Mesenchymal stem cell (in vitro differentiated cells and primary cell): ENCODE measurements around the gene CES1.
A peak's percentile ranks its signal among the peaks of the same experiment; 100 is the strongest.

Experiments used
- DNase-seq: peaks from one replicate; pipeline ENCODE4 v3.0.0-alpha.2; 2013
- H2AFZ ChIP-seq: one replicate; pipeline ENCODE4 v1.6.1; 2013; ENCODE audit warnings: low read depth, mild to moderate bottlenecking, control low read depth, inconsistent platforms, low read length, moderate library complexity
- H2AK5ac ChIP-seq: 2 replicates; pipeline ENCODE4 v1.6.1; 2013; ENCODE audit warnings: low read length, moderate library complexity, mild to moderate bottlenecking, inconsistent platforms; ENCODE audit not compliant: severe bottlenecking
- H2BK120ac ChIP-seq: one replicate; pipeline ENCODE4 v1.6.1; 2013; ENCODE audit warnings: low read depth, mild to moderate bottlenecking, inconsistent platforms, low read length, moderate library complexity
- H2BK12ac ChIP-seq, 2 experiments: one replicate each; pipeline ENCODE4 v1.6.1; 2013; ENCODE audit warnings: inconsistent platforms in 2 of 2, low read length in 2 of 2, mild to moderate bottlenecking in 2 of 2, moderate library complexity in 2 of 2, control low read depth in 1 of 2
- H2BK15ac ChIP-seq: one replicate; pipeline ENCODE4 v1.6.1; 2013; ENCODE audit warnings: mild to moderate bottlenecking, low read depth, inconsistent platforms; ENCODE audit not compliant: poor library complexity, severe bottlenecking
- H2BK5ac ChIP-seq: 2 replicates; pipeline ENCODE4 v1.6.1; 2013; ENCODE audit warnings: low read depth, mild to moderate bottlenecking, low read length, control low read depth, inconsistent platforms; ENCODE audit not compliant: poor library complexity, severe bottlenecking
- H3K14ac ChIP-seq, 2 experiments: one replicate each; pipeline ENCODE4 v1.6.1; 2013; ENCODE audit warnings: inconsistent platforms in 2 of 2, low read length in 2 of 2, control low read depth in 1 of 2, mild to moderate bottlenecking in 1 of 2, moderate library complexity in 1 of 2
- H3K18ac ChIP-seq, 2 experiments: one replicate each; pipeline ENCODE4 v1.6.1; 2013; ENCODE audit warnings: inconsistent platforms in 2 of 2, low read length in 2 of 2, control low read depth in 1 of 2, low read depth in 1 of 2, mild to moderate bottlenecking in 1 of 2
- H3K23ac ChIP-seq, 2 experiments: one replicate each; pipeline ENCODE4 v1.6.1; 2013; ENCODE audit warnings: inconsistent platforms in 2 of 2, low read length in 2 of 2, mild to moderate bottlenecking in 2 of 2, moderate library complexity in 2 of 2, control low read depth in 1 of 2
- H3K27ac ChIP-seq: 2 replicates; pipeline ENCODE4 v1.5.1; 2013; ENCODE audit warnings: mild to moderate bottlenecking, moderate library complexity, low read length, control low read depth, inconsistent platforms; ENCODE audit not compliant: poor library complexity, severe bottlenecking
- H3K27me3 ChIP-seq, 2 experiments: 2 replicates each; pipeline versions ENCODE4 v1.6.1 to v1.7.0; 2013; ENCODE audit warnings: low read length in 2 of 2, mild to moderate bottlenecking in 2 of 2, moderate library complexity in 2 of 2, control low read depth in 1 of 2, inconsistent platforms in 1 of 2; ENCODE audit not compliant: control insufficient read depth in 1 of 2, insufficient read depth in 1 of 2
- H3K36me3 ChIP-seq, 2 experiments: 2 replicates each; pipeline versions ENCODE4 v1.6.1 to v1.7.0; 2013; ENCODE audit warnings: low read length in 2 of 2, control low read depth in 1 of 2, inconsistent platforms in 1 of 2, low read depth in 1 of 2, mild to moderate bottlenecking in 1 of 2; ENCODE audit not compliant: insufficient read depth in 2 of 2, control insufficient read depth in 1 of 2
- H3K4ac ChIP-seq, 2 experiments: one replicate each; pipeline ENCODE4 v1.6.1; 2013; ENCODE audit warnings: inconsistent platforms in 2 of 2, low read length in 2 of 2, mild to moderate bottlenecking in 2 of 2, moderate library complexity in 2 of 2, control low read depth in 1 of 2, low read depth in 1 of 2
- H3K4me1 ChIP-seq: 2 replicates; pipeline ENCODE4 v1.6.1; 2013; ENCODE audit warnings: low read depth, low read length, control low read depth; ENCODE audit not compliant: control insufficient read depth, insufficient read depth
- H3K4me2 ChIP-seq: 2 replicates; pipeline ENCODE4 v1.6.1; 2013; ENCODE audit warnings: low read length, mild to moderate bottlenecking, inconsistent platforms; ENCODE audit not compliant: poor library complexity, severe bottlenecking
- H3K4me3 ChIP-seq, 2 experiments: 2 replicates each; pipeline versions ENCODE4 v1.5.1 to v1.7.0; 2013; ENCODE audit warnings: low read length in 2 of 2, mild to moderate bottlenecking in 2 of 2, control low read depth in 1 of 2, low read depth in 1 of 2; ENCODE audit not compliant: insufficient read depth in 1 of 2
- H3K79me1 ChIP-seq: replicated peaks from 2 replicates; pipeline ENCODE4 v1.6.1; 2013; ENCODE audit warnings: mild to moderate bottlenecking, control low read depth, low read length, inconsistent platforms; ENCODE audit not compliant: poor library complexity, severe bottlenecking
- H3K9ac ChIP-seq: 2 replicates; pipeline ENCODE4 v1.7.0; 2013; ENCODE audit warnings: mild to moderate bottlenecking, low read length, moderate library complexity
- H3K9me3 ChIP-seq: 2 replicates; pipeline ENCODE4 v1.7.0; 2013; ENCODE audit warnings: mild to moderate bottlenecking, low read length; ENCODE audit not compliant: control insufficient read depth
- H4K8ac ChIP-seq: one replicate; pipeline ENCODE4 v1.6.1; 2013; ENCODE audit warnings: inconsistent platforms, mild to moderate bottlenecking, low read length, moderate library complexity
- H4K91ac ChIP-seq: one replicate; pipeline ENCODE4 v1.6.1; 2013; ENCODE audit warnings: mild to moderate bottlenecking, low read length, inconsistent platforms
- WGBS: methylation state at CpG from one replicate; pipeline ENCODE4 v1.1.7; 2013; ENCODE audit warnings: mixed read lengths; 5-methylcytosine and 5-hydroxymethylcytosine counted together

Gene CES1

GRCh38 chr16:55775857-55776256 is 57.0 kb downstream of the CES1 start:
- H3K4me3 ChIP-seq, result no peak overlapping the region

GRCh38 chr16:55773859-55774549 is 58.9 kb downstream of the CES1 start:
- Histone ChIP-seq H2BK15ac (no peak overlapping the region), H4K91ac (no peak overlapping the region), H3K4me3 (no peak overlapping the region), H2AK5ac (no peak overlapping the region), H2BK5ac (no peak overlapping the region), H2BK12ac (no peak overlapping the region), H3K27me3 (no peaks in the 10 kb centered on the region), H2BK120ac (no peak overlapping the region), H3K9ac (no peak overlapping the region), H3K27ac (no peak overlapping the region), H3K14ac (no peak overlapping the region), H3K23ac (no peak overlapping the region), H3K36me3 (no peaks in the 10 kb centered on the region), H4K8ac (no peak overlapping the region), H3K4ac (no peak overlapping the region), H2AFZ (no peak overlapping the region), H3K4me1 (no peaks in the 10 kb centered on the region), H3K79me1 (no peaks in the 10 kb centered on the region), H3K4me2 (no peak overlapping the region), H3K9me3 (no peaks in the 10 kb centered on the region), H3K18ac (no peak overlapping the region)
- 77% methylated on average over 14 of the region's 14 CpGs for WGBS
- DNase-seq, result no peak

More at GRCh38 chr16:55775857-55776256, 57.0 kb downstream of the CES1 start:
- Histone ChIP-seq H2BK12ac (no peak overlapping the region), H4K91ac (no peak overlapping the region), H2BK5ac (no peak overlapping the region), H3K4me1 (no peaks in the 10 kb centered on the region), H3K9ac (no peak overlapping the region), H2AK5ac (no peak overlapping the region), H3K14ac (no peak overlapping the region), H4K8ac (no peak overlapping the region), H2BK120ac (no peak overlapping the region), H3K36me3 (no peaks in the 10 kb centered on the region), H2BK15ac (no peak overlapping the region), H3K27ac (no peak overlapping the region), H3K4ac (no peak overlapping the region), H3K27me3 (no peaks in the 10 kb centered on the region), H3K18ac (no peak overlapping the region), H3K23ac (no peak overlapping the region), H3K4me2 (no peak overlapping the region), H3K9me3 (no peaks in the 10 kb centered on the region), H3K79me1 (no peaks in the 10 kb centered on the region), H2AFZ (no peak overlapping the region)
- DNase-seq, result no peak
- 48% methylated on average over 4 of the region's 4 CpGs for WGBS

DNA sequence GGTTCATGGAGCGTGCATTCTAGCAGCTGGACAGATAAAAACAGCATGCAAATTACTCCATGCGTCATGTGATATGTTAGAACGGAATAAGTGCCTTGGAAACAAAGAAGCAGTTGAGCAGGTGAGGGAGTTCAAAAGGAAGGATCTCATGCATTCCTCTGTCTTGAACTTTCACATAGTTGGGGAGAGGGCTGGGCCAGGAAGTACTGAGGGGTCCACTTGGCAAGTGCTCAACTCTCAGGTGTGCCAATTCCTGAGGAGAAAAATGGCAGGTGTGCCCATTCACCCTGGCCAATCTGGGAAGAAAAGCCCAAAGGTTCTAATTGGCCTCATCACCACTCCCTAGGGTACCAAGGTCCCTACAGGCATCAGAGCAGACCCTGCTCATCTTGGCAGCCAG is 67.7 kb downstream of the CES1 start:
- Histone ChIP-seq H2BK15ac (no peak overlapping the region), H3K4me3 (no peak overlapping the region), H2AFZ (no peak overlapping the region), H3K27ac (no peak overlapping the region), H2BK12ac (no peak overlapping the region), H3K4me2 (no peak overlapping the region), H3K14ac (no peak overlapping the region), H3K23ac (no peak overlapping the region), H3K9ac (no peak overlapping the region), H3K79me1 (no peaks in the 10 kb centered on the region), H4K91ac (no peak overlapping the region), H3K4me1 (peaks cover 2% of the 10 kb centered on the region), H3K4ac (no peak overlapping the region), H3K18ac (no peak overlapping the region), H3K9me3 (no peaks in the 10 kb centered on the region), H3K27me3 (peaks cover 0 to 2% of the 10 kb centered on the region in 2 experiments), H2BK5ac (no peak overlapping the region), H3K36me3 (peaks cover 0 to 3% of the 10 kb centered on the region in 2 experiments), H2AK5ac (no peak overlapping the region), H2BK120ac (no peak overlapping the region), H4K8ac (no peak overlapping the region)
- no peak for DNase-seq
- WGBS, result 53% methylated on average over 3 of the region's 3 CpGs

- Histone ChIP-seq H2BK5ac (no peak overlapping the region), H3K4me3 (peak overlapping the region in 1 of 2 experiments; percentile 63), H3K27me3 (peaks cover 0 to 2% of the 10 kb centered on the region in 2 experiments), H3K36me3 (peaks cover 0 to 3% of the 10 kb centered on the region in 2 experiments), H4K91ac (no peak overlapping the region), H4K8ac (no peak overlapping the region), H3K9me3 (no peaks in the 10 kb centered on the region), H3K27ac (no peak overlapping the region), H3K9ac (no peak overlapping the region), H3K4ac (no peak overlapping the region), H2AFZ (no peak overlapping the region), H2BK120ac (no peak overlapping the region), H3K23ac (no peak overlapping the region), H3K79me1 (no peaks in the 10 kb centered on the region), H3K4me2 (peak overlapping the region; percentile 68), H3K18ac (peak overlapping the region in 1 of 2 experiments; percentile 24), H2AK5ac (no peak overlapping the region), H2BK15ac (no peak overlapping the region), H3K14ac (peak overlapping the region in 1 of 2 experiments; percentile 41), H3K4me1 (peaks cover 2% of the 10 kb centered on the region), H2BK12ac (no peak overlapping the region)
- 47% methylated on average over 30 of the region's 30 CpGs for WGBS
- DNase-seq, result no peak
Observed at GRCh38 chr16:55760310-55761001, 72.4 kb downstream of the CES1 start.
